Umbilical cord (tissue), 2 donors: ENCODE results near the gene KCNN3. TPM values are rescaled to one million over a fixed set of nuclear protein-coding genes. Genes with fewer than 3 reads are reported as not detected.

ENCODE experiments used
- DNase-seq: peaks from one replicate; pipeline ENCODE4 v3.0.0-alpha.2; 2015; ENCODE audit warnings: low spot score
- total RNA-seq: library from RNA; depleted of rRNA; stranded (reverse); fragments of >200 nt; gene quantifications from one replicate; pipeline ENCODE4 v1.2.3, GENCODE V29; 2014; ENCODE audit warnings: low replicate concordance; ENCODE audit not compliant: insufficient read depth

The KCNN3 gene
- total RNA-seq, 1 donor from 2014 or later, result 1.9 TPM

- DNase-seq, result peak; percentile 38
Measured at GRCh38 chr1:154861607-154862094, 8.4 kb downstream of the KCNN3 start.

DNA sequence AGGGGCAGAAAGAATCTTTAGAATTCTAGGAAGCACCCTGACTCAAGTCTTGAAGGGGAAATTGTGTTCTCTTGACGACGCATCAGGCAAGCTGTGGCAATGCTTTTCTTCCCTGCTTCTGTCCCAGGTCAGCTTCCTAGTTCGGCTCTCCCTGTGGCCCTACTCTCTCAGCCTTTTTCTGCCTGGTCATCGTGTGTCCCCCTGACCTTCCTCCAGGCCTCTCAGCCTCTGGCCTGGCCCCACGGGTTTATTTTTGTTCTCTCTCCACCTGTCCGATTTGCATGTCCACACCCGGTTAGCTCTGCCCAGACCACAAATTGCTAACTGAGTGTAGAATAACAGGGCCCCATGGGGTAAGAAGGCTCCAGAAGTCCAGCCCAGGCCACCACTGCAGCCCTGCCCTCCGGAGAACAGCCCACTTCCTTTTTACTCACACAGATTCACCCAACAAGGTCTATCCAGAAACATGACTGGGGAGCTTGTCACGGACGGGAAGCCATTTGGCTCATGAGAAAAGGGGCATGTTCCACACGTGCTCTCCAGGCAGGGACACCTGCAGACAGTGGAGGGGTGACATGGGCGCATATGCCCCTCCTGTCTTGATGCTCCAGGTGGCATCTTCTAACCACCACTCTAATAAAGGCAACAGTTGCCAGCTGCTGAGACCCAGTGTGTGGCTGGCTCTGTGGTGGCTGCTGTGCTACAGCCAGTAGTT, 9.8 kb downstream of the KCNN3 start:
- DNase-seq, result no peak

- DNase-seq, result no peak
Measured at GRCh38 chr1:154859786-154860155, 10.3 kb downstream of the KCNN3 start.

DNA sequence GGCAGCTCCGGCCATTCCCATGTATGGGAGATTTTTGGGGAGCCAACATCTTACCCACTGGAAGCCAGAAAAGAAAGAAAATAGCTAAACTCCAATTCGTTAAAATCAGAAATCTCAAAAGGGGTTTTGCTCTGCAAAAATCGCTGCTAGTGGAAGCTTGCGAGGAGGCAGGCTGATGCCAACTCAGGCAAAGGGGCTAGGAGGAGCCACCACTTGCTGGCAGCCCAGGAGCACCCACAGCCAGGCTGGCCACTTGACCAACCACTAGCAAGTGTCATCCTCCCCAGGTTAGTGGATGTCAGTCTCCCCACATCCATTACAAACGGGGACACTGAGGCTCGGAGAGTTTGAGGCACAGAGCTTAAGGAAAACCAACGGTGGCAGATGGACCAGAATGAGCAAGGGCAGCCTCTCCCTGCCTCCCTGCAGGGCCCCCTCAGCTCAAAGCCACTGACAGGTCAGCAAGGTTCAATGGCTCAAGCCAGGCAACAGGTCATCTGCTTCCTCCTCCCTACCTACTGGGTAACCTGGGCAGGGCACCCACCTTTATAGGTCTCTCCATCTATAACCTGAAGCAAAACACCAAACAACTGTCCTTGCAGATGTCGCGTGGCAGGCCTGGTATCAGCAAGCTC, 10.8 kb downstream of the KCNN3 start:
- DNase-seq, result no peak

- DNase-seq, result no peak
Measured at GRCh38 chr1:154857441-154858215, 12.5 kb downstream of the KCNN3 start.

DNA sequence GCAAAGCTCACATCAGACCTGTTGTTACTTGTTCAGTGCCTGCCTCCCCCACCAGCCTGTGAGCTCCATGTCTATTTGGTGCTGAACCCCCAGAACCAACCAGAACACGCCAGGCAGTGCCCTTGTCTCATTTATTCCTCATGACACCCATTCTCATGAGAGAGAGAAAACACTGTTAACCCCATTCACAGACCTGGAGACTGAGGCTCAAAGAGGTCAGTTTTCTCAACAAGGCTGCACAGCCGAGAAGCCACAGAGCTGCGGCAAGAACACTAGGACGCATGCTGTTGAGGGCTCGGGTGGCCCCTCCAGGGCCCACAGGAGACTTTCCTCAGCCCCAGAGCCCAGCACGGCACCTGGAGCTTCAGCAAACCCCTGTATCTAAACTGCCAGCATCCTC, 13.1 kb downstream of the KCNN3 start:
- no peak for DNase-seq

GRCh38 chr1:154856544-154856943, 13.5 kb downstream of the KCNN3 start:
- DNase-seq, result no peak

DNA sequence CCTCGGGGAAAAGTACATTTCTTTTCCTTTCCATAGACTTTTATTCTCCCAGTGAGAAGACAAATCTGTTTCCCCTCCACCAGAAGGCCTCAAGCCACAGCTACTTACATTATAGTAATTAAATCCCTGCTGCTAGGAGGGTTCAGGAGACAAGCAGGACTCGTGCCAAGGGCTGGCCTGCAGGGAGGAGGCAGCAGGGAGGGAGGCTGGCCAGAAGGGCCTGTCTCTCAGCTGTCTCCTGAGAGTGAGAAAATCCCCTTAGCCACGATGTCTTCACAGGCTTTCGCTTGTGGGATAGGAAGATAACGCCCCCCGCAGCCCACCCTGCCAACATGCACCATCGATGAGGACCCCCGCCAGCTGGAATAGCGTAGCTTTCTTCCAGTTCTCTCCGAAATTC, 14.0 kb downstream of the KCNN3 start:
- peak; percentile 70 for DNase-seq

- DNase-seq, result no peak
Measured at GRCh38 chr1:154855186-154855851, 14.8 kb downstream of the KCNN3 start.

- DNase-seq, result no peak
Measured at GRCh38 chr1:154852845-154853244, 17.2 kb downstream of the KCNN3 start.

DNA sequence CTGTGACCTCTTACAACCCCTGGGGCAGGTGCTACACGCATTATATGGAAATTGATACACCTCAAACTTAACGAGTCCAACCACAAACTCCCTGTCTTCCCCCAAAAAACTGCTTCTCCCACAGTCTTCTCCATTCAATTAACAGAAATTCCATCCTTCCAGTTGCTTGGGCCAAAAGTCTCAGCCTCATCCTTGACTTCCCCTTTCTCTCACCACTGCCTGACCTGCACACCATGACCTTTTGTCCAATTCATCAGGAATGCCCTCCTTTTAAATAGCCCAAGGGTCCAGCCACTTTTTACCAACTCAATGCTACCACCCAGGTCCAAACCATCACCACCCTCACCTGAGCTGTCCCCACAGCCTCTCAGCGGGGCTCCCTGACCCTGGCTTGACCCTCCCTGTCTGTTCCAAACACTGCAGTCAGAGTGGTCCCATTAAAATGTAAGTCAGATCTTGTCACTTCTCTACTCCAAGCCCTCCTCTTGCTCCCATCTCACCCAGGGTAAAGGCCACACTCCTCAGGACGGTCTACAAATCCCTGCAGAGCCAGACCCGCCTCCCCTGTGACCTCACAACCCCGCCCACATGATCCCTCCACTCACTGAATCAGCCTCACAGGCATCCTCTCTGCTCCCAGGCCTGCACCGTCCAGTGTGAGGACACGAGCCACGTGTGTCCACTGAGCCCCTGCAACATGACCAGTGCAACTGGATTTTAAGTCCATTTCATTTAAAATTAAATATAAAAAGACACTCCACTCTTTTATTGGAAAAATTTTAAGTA, 18.5 kb downstream of the KCNN3 start:
- no peak for DNase-seq

- DNase-seq, result no peak
Measured at GRCh38 chr1:154849645-154850131, 20.4 kb downstream of the KCNN3 start.

- no peak for DNase-seq
Measured at GRCh38 chr1:154848983-154849382, 21.1 kb downstream of the KCNN3 start.

DNA sequence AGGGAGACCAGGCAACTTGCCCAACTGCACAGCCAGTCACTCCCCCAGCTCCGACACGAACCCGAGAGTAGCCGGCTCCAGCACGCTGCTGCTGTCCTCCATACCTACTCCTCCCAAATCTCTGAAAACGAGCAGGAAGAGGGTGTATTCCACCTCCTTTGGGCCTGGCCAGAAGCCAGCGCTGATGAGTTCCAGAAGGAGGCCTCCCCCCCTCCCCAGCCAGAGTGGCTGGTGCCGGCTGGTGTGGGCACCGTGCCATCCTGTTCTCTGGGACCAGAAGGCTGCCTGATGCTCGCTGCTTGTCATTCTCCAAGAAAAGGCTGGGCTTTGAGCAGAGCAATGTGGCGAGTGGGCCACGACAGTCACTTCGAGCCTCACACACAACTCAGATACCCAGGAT, 22.2 kb downstream of the KCNN3 start:
- DNase-seq, result peak; percentile 62

DNA sequence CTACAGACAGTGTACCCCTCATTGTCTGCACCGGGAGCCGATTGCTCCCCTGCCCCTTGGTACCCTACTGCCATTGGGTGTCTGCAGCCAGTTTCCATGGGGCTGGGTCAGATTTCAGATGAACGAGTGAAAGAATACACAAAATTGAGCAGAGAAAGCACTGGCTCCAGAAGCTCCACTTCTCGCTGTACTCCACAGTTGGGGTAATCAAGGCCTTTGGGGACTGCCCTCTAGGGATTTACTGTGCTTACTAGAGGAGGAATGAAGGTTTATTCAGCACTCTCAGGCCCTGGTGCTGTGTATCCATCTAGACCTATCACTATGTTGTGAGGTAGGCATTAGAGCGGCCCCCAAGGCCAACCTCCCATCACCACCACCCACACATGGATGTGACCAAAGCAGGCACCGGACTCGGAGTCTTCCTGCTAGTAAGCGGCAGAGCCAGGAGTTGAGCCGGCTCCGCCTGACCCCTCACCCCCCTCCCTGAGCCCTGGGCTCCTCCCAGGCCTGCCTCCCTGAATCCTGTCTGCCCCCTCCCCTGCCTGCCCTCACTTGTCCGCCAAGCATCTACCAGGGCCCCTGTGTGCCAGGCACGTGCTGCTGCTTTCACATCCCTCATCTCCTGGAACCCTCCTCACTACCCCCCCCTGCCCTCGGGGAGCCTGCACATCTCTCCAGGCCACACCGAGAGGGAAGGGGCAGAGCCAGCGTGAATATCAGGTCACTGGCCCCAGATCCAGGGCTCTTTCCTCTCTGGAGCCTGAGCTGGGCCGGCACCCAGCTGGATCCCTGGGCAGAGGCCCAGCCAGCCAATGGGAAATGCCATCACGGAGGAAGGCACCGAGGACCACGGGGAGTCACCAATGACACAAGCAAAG, 23.3 kb downstream of the KCNN3 start:
- no peak for DNase-seq

GRCh38 chr1:154845879-154846278, 24.2 kb downstream of the KCNN3 start:
- DNase-seq, result no peak

DNA sequence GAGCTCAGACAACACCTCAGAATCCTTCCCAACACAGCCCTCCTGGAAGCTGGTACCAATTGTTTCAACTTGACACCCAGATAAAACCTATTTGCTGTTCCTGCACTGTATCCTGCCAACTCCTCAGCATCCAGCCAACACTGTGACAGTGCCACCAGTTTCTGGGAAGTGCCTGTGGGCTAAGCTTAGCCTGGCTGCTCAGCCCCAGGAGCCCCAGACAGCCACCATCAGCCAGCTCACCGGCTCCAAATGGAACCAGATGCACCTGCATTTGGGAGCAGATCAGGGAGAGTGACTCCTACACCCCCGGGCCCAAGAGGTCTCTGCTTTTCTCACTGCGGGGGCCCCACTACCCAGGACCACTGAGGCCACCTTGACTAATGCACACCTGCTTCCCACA, 24.9 kb downstream of the KCNN3 start:
- DNase-seq, result no peak

DNA sequence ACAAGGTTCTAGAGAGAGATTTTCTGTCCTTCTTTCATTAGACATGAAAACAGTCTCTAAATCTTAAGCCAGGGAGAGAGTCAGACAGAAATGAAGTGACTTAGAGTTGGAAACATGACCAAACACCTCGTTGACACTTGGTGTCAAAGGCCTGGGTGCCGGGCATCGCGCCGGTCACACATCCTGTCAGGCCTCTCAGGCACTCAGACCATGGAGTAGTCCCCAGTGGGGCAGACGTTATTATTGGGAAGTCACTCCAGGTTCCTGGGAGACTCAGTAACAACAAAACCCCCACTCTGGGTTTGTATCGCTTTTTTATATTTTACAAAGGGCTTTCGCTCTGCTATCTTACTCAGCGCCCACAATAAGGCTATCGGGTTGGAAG, 25.8 kb downstream of the KCNN3 start:
- no peak for DNase-seq

- no peak for DNase-seq
Measured at GRCh38 chr1:154843636-154844296, 26.3 kb downstream of the KCNN3 start.

GRCh38 chr1:154842635-154843034, 27.4 kb downstream of the KCNN3 start:
- DNase-seq, result no peak
